SHP77 treated with DMSO at 0.1 percent for 48 hours (cell line): Measurements from ENCODE around the gene ZFP2.
"Not testable (repeated sequence)": the region's sequence is repeated elsewhere in the genome, so short reads cannot be mapped to it uniquely, and the experiment has no call there.

ENCODE experiments used
- DNase-seq: peaks from one replicate; lab custom pipeline; 2025; lab: John Stamatoyannopoulos, UW

The ZFP2 gene

GRCh38 chr5:178895615-178896571 lies at the start of gene ZFP2:
Gene ZFP2, plus strand, starts transcription at chr5:178895913. Its CDS starts 35,401 bp downstream, at chr5:178931314.
- DNase-seq = no peak

- no peak for DNase-seq
Measured at GRCh38 chr5:178849316-178849715, 46.4 kb upstream of the ZFP2 start.

- no peak for DNase-seq
Measured at GRCh38 chr5:178851951-178852350, 43.8 kb upstream of the ZFP2 start.

GRCh38 chr5:178854284-178854683 lies 41.4 kb upstream of the ZFP2 start:
- DNase-seq = no peak

- DNase-seq = peak; percentile 77
Measured at GRCh38 chr5:178859625-178860521, 35.8 kb upstream of the ZFP2 start, which contains the start of gene ZNF354B. Gene ZNF354B, plus strand, starts transcription at chr5:178859953. Its CDS starts 1,095 bp downstream, at chr5:178861048.

GRCh38 chr5:178860615-178861014 lies 35.1 kb upstream of the ZFP2 start:
- DNase-seq = not testable (repeated sequence)

- no peak for DNase-seq
Measured at GRCh38 chr5:178861627-178862026, 34.1 kb upstream of the ZFP2 start.

GRCh38 chr5:178866946-178867345 lies 28.8 kb upstream of the ZFP2 start:
- no peak for DNase-seq

- no peak for DNase-seq
Measured at GRCh38 chr5:178869577-178869976, 26.1 kb upstream of the ZFP2 start.

- DNase-seq = no peak
Measured at GRCh38 chr5:178870411-178870810, 25.3 kb upstream of the ZFP2 start.

- no peak for DNase-seq
Measured at GRCh38 chr5:178872302-178872701, 23.4 kb upstream of the ZFP2 start.

GRCh38 chr5:178883115-178883694 lies 12.5 kb upstream of the ZFP2 start:
- not testable (repeated sequence) for DNase-seq

- no peak for DNase-seq
Measured at GRCh38 chr5:178883815-178884430, 11.8 kb upstream of the ZFP2 start.

- no peak for DNase-seq
Measured at GRCh38 chr5:178899289-178899688, 3.6 kb downstream of the ZFP2 start.

- no peak for DNase-seq
Measured at GRCh38 chr5:178902849-178903248, 7.1 kb downstream of the ZFP2 start.

- DNase-seq = no peak
Measured at GRCh38 chr5:178931846-178932760, 36.4 kb downstream of the ZFP2 start.

GRCh38 chr5:178940569-178941360 lies 45.1 kb downstream of the ZFP2 start, which contains the start of gene ZNF454:
Gene ZNF454, plus strand, starts transcription at chr5:178941198. Its CDS starts 1,594 bp downstream, at chr5:178942792.
- DNase-seq = no peak

GRCh38 chr5:178941361-178941760 lies 45.6 kb downstream of the ZFP2 start:
- no peak for DNase-seq

GRCh38 chr5:178965465-178966055 lies 69.8 kb downstream of the ZFP2 start:
- DNase-seq = no peak
